GM23248 (cell line): ENCODE data around the gene MAGI3. TPM values are rescaled to one million over a fixed set of nuclear protein-coding genes. Genes with fewer than 3 reads are reported as not detected.

Experiments used
- DNase-seq: peaks from one replicate; pipeline ENCODE4 v3.0.0-alpha.2; 2015
- H2AFZ ChIP-seq: fragments of 200-600 bp; sonication (generic); 2 replicates; pipeline ENCODE4 v1.6.1; 2016; ENCODE audit warnings: antibody characterized with exemption
- H3F3A ChIP-seq: fragments of 200-600 bp; sonication (generic); 2 replicates; pipeline ENCODE4 v1.6.1; 2016; ENCODE audit warnings: mild to moderate bottlenecking, antibody characterized with exemption, mixed run types; ENCODE audit not compliant: insufficient read depth
- H3K27ac ChIP-seq: fragments of 200-600 bp; sonication (generic); 2 replicates; pipeline ENCODE4 v1.5.1; 2016; ENCODE audit warnings: mild to moderate bottlenecking
- H3K27me3 ChIP-seq: fragments of 200-600 bp; sonication (generic); replicated peaks from 2 replicates; pipeline ENCODE4 v1.6.1; 2016; ENCODE audit warnings: mild to moderate bottlenecking; ENCODE audit not compliant: insufficient read depth
- H3K36me3 ChIP-seq: fragments of 200-600 bp; sonication (generic); 2 replicates; pipeline ENCODE4 v1.6.1; 2016; ENCODE audit warnings: low read depth, mild to moderate bottlenecking
- H3K4me1 ChIP-seq: fragments of 200-600 bp; sonication (generic); 2 replicates; pipeline ENCODE4 v1.6.1; 2016; ENCODE audit warnings: mild to moderate bottlenecking; ENCODE audit not compliant: insufficient read depth
- H3K4me2 ChIP-seq: fragments of 200-600 bp; sonication (generic); one replicate; pipeline ENCODE4 v1.6.1; 2016; ENCODE audit warnings: mild to moderate bottlenecking; ENCODE audit not compliant: unreplicated experiment
- H3K4me3 ChIP-seq: fragments of 200-600 bp; sonication (generic); 2 replicates; pipeline ENCODE4 v1.5.1; 2016; ENCODE audit warnings: mild to moderate bottlenecking
- H3K79me2 ChIP-seq: fragments of 200-600 bp; sonication (generic); 2 replicates; pipeline ENCODE4 v1.6.1; 2016; ENCODE audit warnings: mild to moderate bottlenecking; ENCODE audit not compliant: insufficient read depth
- H3K9ac ChIP-seq: fragments of 200-600 bp; sonication (generic); 2 replicates; pipeline ENCODE4 v1.6.1; 2016; ENCODE audit warnings: mild to moderate bottlenecking
- H3K9me2 ChIP-seq: fragments of 200-600 bp; sonication (generic); 2 replicates; pipeline ENCODE4 v1.6.1; 2016; ENCODE audit warnings: mixed run types, mild to moderate bottlenecking, moderate library complexity; ENCODE audit not compliant: insufficient read depth
- H3K9me3 ChIP-seq: fragments of 200-600 bp; sonication (generic); one replicate; pipeline ENCODE4 v1.6.1; 2017; ENCODE audit warnings: low read depth
- H4K20me1 ChIP-seq: fragments of 200-600 bp; sonication (generic); 2 replicates; pipeline ENCODE4 v1.6.0; 2016; ENCODE audit not compliant: insufficient read depth
- EZH2 ChIP-seq: fragments of 200-600 bp; sonication (generic); IDR thresholded peaks from 2 replicates; pipeline ENCODE4 v1.6.1; 2018; ENCODE audit warnings: antibody characterized with exemption, mild to moderate bottlenecking; ENCODE audit not compliant: insufficient read depth, poor library complexity, severe bottlenecking
- EZH2phosphoT487 ChIP-seq: fragments of 200-600 bp; sonication (generic); IDR thresholded peaks from 2 replicates; pipeline ENCODE4 v1.6.1; 2018; ENCODE audit warnings: antibody characterized with exemption, moderate library complexity, mild to moderate bottlenecking, low read depth; ENCODE audit not compliant: insufficient read depth
- WGBS, 2 experiments: methylation state at CpG; one replicate each; pipeline ENCODE4 v1.1.6; 2015 to 2017; ENCODE audit warnings: low lambda C conversion rate in 2 of 2, low coverage in 1 of 2; ENCODE audit errors: missing lambda C conversion rate in 2 of 2; 5-methylcytosine and 5-hydroxymethylcytosine counted together
- in situ Hi-C: fragments of 300-500 bp; cut with MboI; formaldehyde crosslinking; loops from 2 replicates; pipeline ENCODE4 v1.15.0; 2020
- polyA plus RNA-seq: library from polyadenylated mRNA; unstranded; fragments of >200 nt; fragmentation: Nextera tagmentation; extraction: Ambion mirVana; gene quantifications from 2 replicates; pipeline ENCODE4 v1.2.1, GENCODE V29; 2016
- total RNA-seq: library from RNA; depleted of rRNA; stranded (reverse); fragments of >200 nt; shearing (Covaris generic); gene quantifications from 2 replicates; pipeline ENCODE4 v1.2.3, GENCODE V29; 2014

The MAGI3 gene
- total and polyA plus RNA-seq, 2 experiments from 2014 or later, result 1.9 to 7.2 TPM

DNA sequence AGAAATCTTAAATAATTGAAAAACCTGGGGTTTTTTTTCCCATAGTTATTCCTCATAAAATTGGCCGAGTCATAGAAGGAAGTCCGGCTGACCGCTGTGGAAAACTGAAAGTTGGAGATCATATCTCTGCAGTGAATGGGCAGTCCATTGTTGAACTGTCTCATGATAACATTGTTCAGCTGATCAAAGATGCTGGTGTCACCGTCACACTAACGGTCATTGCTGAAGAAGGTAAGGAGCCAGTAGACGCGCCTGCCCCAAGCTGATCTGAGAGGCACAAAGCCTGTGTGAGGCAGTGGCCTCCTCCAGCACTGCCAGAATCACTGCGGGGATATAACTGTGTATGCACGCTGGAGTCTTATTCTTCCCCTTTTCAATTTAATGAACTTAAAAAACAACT is 268.7 kb downstream of the MAGI3 start:
- Histone ChIP-seq H3K4me1 (no peaks in the 10 kb centered on the region), H3F3A (no peaks in the 10 kb centered on the region), H3K9me2 (no peaks in the 10 kb centered on the region), H3K36me3 (no peaks in the 10 kb centered on the region), H3K9me3 (no peaks in the 10 kb centered on the region), H3K27me3 (no peaks in the 10 kb centered on the region), H3K27ac (no peak overlapping the region), H3K4me2 (no peak overlapping the region), H3K9ac (no peak overlapping the region), H2AFZ (no peak overlapping the region), H3K79me2 (no peaks in the 10 kb centered on the region), H4K20me1 (no peaks in the 10 kb centered on the region), H3K4me3 (no peak overlapping the region)
- DNase-seq, result no peak
- WGBS, 2 experiments, result 97 to 98% methylated on average over 9 of the region's 9 CpGs
- no peak for TF ChIP-seq EZH2
- no peak for TF ChIP-seq EZH2phosphoT487
- in situ Hi-C loops, result no loop called here

DNA sequence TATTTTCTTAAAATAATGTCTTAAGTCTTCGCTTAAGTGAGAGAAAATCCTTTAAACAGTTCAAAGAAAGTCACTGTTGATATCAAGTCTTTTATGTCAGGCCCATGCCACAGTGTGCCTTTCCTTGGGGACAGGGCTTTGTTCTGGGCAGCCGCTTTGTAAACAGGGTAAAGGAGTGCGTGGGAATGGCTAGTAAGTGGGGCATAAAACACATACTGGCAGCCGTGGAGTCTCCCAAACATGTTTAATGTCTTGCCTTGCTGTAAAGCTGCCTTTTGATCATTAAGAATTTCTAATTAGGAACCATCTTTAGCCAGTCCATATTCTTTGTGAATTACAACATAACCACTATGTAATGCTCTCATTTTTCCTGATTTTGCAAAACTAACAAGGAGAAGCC is 269.2 kb downstream of the MAGI3 start:
- H3K27ac ChIP-seq, result no peak overlapping the region
- no peaks in the 10 kb centered on the region for H3K9me3 ChIP-seq
- H3K27me3 ChIP-seq, result no peaks in the 10 kb centered on the region
- DNase-seq, result no peak
- no peaks in the 10 kb centered on the region for H3K36me3 ChIP-seq
- no peaks in the 10 kb centered on the region for H3K4me1 ChIP-seq
- no peaks in the 10 kb centered on the region for H3K9me2 ChIP-seq
- H3F3A ChIP-seq, result no peaks in the 10 kb centered on the region
- TF ChIP-seq EZH2 (no peak), EZH2phosphoT487 (no peak)
- WGBS, 2 experiments, result 86 to 89% methylated on average over 4 of the region's 4 CpGs
- in situ Hi-C loops, result no loop called here
- no peak overlapping the region for H2AFZ ChIP-seq
- H3K4me2 ChIP-seq, result no peak overlapping the region
- H3K79me2 ChIP-seq, result no peaks in the 10 kb centered on the region
- no peak overlapping the region for H3K4me3 ChIP-seq
- no peaks in the 10 kb centered on the region for H4K20me1 ChIP-seq
- H3K9ac ChIP-seq, result no peak overlapping the region

DNA sequence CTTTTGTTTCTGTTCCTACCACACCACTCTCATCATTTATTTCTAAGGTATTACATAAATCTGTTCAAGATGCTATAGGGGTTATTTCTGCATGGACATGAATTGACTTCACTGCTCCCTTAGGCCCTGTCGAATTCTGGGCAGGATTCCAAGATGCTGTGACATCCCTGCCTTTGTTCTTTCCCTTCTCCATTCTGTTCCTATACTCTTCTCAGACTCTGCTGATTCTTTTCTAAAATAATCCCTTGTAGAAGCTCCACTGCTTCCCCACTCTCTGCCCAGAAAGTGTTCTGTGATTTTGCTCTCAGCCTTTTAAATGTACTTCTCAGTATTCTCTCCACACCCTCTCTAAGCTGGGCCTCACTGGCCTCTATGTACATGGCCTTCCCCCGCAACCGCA is 269.8 kb downstream of the MAGI3 start:
- Histone ChIP-seq H3K79me2 (no peaks in the 10 kb centered on the region), H3K9me3 (no peaks in the 10 kb centered on the region), H3K4me2 (no peak overlapping the region), H3F3A (no peaks in the 10 kb centered on the region), H4K20me1 (no peaks in the 10 kb centered on the region), H3K36me3 (no peaks in the 10 kb centered on the region), H3K9me2 (no peaks in the 10 kb centered on the region), H3K4me3 (no peak overlapping the region), H3K27me3 (no peaks in the 10 kb centered on the region), H2AFZ (no peak overlapping the region), H3K9ac (no peak overlapping the region), H3K4me1 (no peaks in the 10 kb centered on the region), H3K27ac (no peak overlapping the region)
- WGBS, 2 experiments, result 55 to 60% methylated on average over 3 of the region's 3 CpGs
- in situ Hi-C loops, result no loop called here
- TF ChIP-seq EZH2phosphoT487, result no peak
- no peak for TF ChIP-seq EZH2
- no peak for DNase-seq

DNA sequence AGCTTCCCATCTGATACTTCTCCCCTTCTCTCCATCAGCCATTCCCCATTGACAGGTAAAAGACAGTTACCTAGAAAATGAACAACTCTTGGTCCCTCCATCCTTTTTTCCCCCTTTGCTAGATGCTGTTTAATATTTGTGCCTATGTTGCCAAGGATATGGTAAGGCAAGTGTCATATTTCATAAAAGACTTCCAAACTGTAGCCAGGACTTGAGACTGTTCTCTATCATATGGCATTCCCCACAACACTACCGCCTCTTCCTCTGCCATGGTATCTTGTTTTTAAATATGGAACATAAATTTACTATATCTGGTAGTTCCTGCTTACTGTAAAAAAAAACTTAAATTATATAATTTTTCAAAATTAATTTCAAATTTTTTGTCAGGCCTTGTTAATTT is 271.8 kb downstream of the MAGI3 start:
- H3K4me3 ChIP-seq, result no peak overlapping the region
- no peak overlapping the region for H3K27ac ChIP-seq
- DNase-seq, result no peak
- H2AFZ ChIP-seq, result no peak overlapping the region
- H3K79me2 ChIP-seq, result no peaks in the 10 kb centered on the region
- no peaks in the 10 kb centered on the region for H3K9me2 ChIP-seq
- no peaks in the 10 kb centered on the region for H3K36me3 ChIP-seq
- WGBS, 2 experiments, result 88 to 92% methylated on average over 1 of the region's 1 CpG
- H3K4me1 ChIP-seq, result no peaks in the 10 kb centered on the region
- H3F3A ChIP-seq, result no peaks in the 10 kb centered on the region
- H3K4me2 ChIP-seq, result no peak overlapping the region
- in situ Hi-C loops, result no loop called here
- no peaks in the 10 kb centered on the region for H3K27me3 ChIP-seq
- H3K9ac ChIP-seq, result no peak overlapping the region
- no peaks in the 10 kb centered on the region for H3K9me3 ChIP-seq
- no peak for TF ChIP-seq EZH2
- no peak for TF ChIP-seq EZH2phosphoT487
- H4K20me1 ChIP-seq, result no peaks in the 10 kb centered on the region

DNA sequence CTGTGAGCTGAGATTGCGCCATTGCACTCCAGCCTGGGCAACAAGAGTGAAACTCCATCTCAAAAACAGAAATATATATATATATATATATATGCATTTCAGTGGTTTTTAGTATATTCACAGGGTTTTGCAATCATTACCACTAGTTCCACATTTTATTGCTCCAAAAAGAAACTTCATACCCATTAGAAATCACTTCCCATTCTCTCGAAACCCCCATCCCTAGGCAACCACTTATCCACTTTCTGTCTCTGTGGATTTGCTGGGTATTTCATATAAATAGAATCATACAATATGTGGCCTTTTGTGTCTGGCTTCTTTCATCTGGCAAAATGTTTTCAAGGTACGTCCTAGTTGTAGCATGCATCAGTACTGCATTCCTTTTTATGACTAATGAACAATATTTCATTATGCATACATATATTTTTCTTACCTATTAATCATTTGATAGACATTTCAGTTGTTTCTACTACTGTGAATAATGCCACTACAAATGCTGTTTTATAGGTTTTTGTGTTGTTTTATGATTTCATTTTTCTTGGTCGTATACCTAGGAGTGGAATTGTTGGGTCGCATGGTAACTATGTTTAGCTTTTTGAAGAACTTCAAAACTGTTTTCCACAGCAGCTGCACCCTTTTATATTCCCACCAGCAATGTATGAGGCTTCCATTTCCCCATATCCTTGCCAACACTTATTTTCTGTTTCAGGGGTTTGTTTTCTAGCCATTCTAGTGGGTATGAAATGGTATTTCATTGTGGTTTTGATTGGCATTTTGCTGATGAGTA is 273.0 kb downstream of the MAGI3 start:
- H3F3A ChIP-seq, result no peaks in the 10 kb centered on the region
- H2AFZ ChIP-seq, result no peak overlapping the region
- no peaks in the 10 kb centered on the region for H3K9me2 ChIP-seq
- DNase-seq, result no peak
- H3K9me3 ChIP-seq, result no peaks in the 10 kb centered on the region
- 88 to 94% methylated on average over 5 of the region's 5 CpGs for WGBS, 2 experiments
- no peaks in the 10 kb centered on the region for H3K79me2 ChIP-seq
- no peak overlapping the region for H3K4me3 ChIP-seq
- H3K9ac ChIP-seq, result no peak overlapping the region
- H3K27ac ChIP-seq, result no peak overlapping the region
- in situ Hi-C loops, result no loop called here
- H3K4me2 ChIP-seq, result no peak overlapping the region
- TF ChIP-seq EZH2phosphoT487, result no peak
- TF ChIP-seq EZH2, result no peak
- no peaks in the 10 kb centered on the region for H3K4me1 ChIP-seq
- H4K20me1 ChIP-seq, result no peaks in the 10 kb centered on the region
- H3K27me3 ChIP-seq, result no peaks in the 10 kb centered on the region
- no peaks in the 10 kb centered on the region for H3K36me3 ChIP-seq
